ENCODE data around the gene SLMAP.
"Not testable (repeated sequence)": the region's sequence is repeated elsewhere in the genome, so short reads cannot be mapped to it uniquely, and the experiment has no call there.

- not testable (repeated sequence) for TF ChIP-seq POLR2AphosphoS5, CTCF, POLR2A, EP300 (IDR thresholded peaks at IDR 0.05)
Observed at GRCh38 chr3:57869110-57869509, 113.0 kb downstream of the SLMAP start.

All from upper lobe of left lung (tissue), 4 donors.